HAP-1 (cell line): ENCODE data around the gene RASIP1.
"Not testable (repeated sequence)": the region's sequence is repeated elsewhere in the genome, so short reads cannot be mapped to it uniquely, and the experiment has no call there.

Experiments
- DNase-seq, 2 experiments: peaks; one replicate each; pipeline ENCODE4 v3.0.0-alpha.2; 2016 to 2020; ENCODE audit warnings: low spot score in 2 of 2
- H3K27me3 ChIP-seq: fragments of 250-450 bp; sonication (Bioruptor Pico); 2 replicates; pipeline ENCODE4 v1.5.1; 2020; ENCODE audit warnings: low read depth, mild to moderate bottlenecking, moderate library complexity
- H3K36me3 ChIP-seq: fragments of 250-450 bp; sonication (Bioruptor Pico); replicated peaks from 2 replicates; pipeline ENCODE4 v1.5.1; 2020; ENCODE audit warnings: mild to moderate bottlenecking
- H3K4me1 ChIP-seq: fragments of 250-450 bp; sonication (Bioruptor Pico); 2 replicates; pipeline ENCODE4 v1.5.1; 2020; ENCODE audit warnings: mild to moderate bottlenecking
- H3K4me3 ChIP-seq: fragments of 250-450 bp; sonication (Bioruptor Pico); 2 replicates; pipeline ENCODE4 v1.5.1; 2020; ENCODE audit warnings: mild to moderate bottlenecking, moderate library complexity
- H3K9me3 ChIP-seq: fragments of 250-450 bp; sonication (Bioruptor Pico); 2 replicates; pipeline ENCODE4 v1.5.1; 2020; ENCODE audit warnings: mild to moderate bottlenecking, moderate library complexity
- in situ Hi-C: fragments of 300-500 bp; cut with MboI; formaldehyde crosslinking; loops from 3 replicates; pipeline ENCODE4 v1.14.3; 2020; ENCODE audit warnings: low sequenced_read_pairs, inconsistent platforms, mixed read lengths

The RASIP1 gene

DNA sequence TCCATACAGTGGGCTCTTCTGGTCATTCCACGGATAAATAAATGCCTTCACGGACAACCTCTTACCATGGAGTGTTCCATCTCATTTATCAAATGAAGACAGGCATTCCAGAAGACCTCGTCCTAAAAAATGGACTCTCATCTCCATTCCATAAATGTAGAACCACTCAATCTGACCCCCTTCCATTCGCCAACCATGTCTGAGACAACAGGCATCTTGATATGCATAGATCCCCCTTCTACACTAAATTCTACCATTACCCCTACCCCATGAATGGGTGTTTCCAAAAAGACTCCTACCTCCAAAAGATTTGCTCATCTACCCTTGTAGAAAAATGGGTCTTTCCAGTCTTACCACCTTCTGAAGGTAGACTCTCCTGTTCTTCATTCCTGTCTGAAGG is 9.0 kb downstream of the RASIP1 start:
- DNase-seq = no peak
- no peaks in the 10 kb centered on the region for H3K4me1 ChIP-seq
- in situ Hi-C loops = no loop called here
- no peaks in the 10 kb centered on the region for H3K36me3 ChIP-seq
- H3K4me3 ChIP-seq = no peak overlapping the region
- H3K27me3 ChIP-seq = no peaks in the 10 kb centered on the region
- no peaks in the 10 kb centered on the region for H3K9me3 ChIP-seq

DNA sequence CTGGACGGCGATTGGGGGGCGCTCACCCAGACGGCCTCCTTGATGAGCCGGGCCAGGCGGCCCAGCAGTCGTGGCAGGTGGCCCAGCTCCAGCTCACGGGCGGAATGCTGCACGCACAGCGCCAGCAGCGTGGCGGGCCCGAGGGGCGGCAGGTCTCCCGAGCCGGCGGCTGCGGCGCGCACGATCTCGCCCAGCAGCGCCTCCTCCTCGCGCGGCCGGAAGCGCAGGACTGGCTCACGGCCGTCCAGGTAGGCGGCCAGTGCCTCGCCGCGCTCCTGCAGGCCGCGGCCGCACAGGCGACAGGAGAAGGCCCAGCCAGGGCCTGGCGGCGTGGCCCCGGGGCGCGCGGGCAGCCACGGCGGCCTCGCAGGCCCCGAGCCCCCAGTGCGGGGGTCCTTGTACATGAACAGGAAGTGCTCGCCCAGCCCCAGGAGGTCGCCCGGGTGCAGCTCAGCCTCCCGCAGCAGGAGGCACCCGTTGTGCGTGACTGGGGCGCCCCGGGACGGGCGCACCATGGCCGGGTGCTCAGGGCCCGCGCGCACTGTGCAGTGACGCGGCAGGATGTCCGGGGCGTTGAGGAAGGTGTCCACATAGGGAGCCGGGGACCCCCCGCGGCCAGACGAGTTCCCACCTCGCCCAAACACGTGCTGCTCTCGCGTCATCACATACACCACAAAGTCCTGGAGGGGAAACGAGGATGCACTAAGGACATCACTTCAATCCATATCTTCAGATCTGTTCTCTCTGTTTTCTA is 11.3 kb downstream of the RASIP1 start:
- H3K4me3 ChIP-seq = no peak overlapping the region
- in situ Hi-C loops = no loop called here
- no peaks in the 10 kb centered on the region for H3K27me3 ChIP-seq
- no peak for DNase-seq
- H3K36me3 ChIP-seq = no peaks in the 10 kb centered on the region
- peaks cover 9% of the 10 kb centered on the region for H3K4me1 ChIP-seq
- no peaks in the 10 kb centered on the region for H3K9me3 ChIP-seq

DNA sequence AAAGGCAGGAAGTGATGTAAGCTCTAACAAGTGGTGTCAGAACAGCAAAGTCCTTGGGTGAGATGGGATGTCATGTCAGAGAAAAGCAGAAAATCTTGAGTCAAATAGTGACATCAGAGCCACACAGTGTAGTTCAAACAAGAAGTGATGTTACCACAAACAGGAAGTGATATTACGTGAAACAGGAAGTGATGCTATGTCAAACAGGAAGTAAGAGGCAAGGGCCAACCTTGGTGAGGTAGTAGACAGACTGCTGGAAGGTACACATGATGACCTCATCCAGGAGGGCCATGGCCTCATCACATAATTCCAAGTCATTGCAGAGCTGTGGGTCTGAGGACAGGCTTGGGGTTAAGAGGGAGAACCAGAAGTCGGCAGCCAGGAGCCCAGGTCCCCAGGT is 13.9 kb downstream of the RASIP1 start:
- in situ Hi-C loops = no loop called here
- no peak overlapping the region for H3K4me3 ChIP-seq
- no peaks in the 10 kb centered on the region for H3K36me3 ChIP-seq
- DNase-seq = no peak
- no peaks in the 10 kb centered on the region for H3K9me3 ChIP-seq
- H3K4me1 ChIP-seq = peaks cover 9% of the 10 kb centered on the region
- no peaks in the 10 kb centered on the region for H3K27me3 ChIP-seq

DNA sequence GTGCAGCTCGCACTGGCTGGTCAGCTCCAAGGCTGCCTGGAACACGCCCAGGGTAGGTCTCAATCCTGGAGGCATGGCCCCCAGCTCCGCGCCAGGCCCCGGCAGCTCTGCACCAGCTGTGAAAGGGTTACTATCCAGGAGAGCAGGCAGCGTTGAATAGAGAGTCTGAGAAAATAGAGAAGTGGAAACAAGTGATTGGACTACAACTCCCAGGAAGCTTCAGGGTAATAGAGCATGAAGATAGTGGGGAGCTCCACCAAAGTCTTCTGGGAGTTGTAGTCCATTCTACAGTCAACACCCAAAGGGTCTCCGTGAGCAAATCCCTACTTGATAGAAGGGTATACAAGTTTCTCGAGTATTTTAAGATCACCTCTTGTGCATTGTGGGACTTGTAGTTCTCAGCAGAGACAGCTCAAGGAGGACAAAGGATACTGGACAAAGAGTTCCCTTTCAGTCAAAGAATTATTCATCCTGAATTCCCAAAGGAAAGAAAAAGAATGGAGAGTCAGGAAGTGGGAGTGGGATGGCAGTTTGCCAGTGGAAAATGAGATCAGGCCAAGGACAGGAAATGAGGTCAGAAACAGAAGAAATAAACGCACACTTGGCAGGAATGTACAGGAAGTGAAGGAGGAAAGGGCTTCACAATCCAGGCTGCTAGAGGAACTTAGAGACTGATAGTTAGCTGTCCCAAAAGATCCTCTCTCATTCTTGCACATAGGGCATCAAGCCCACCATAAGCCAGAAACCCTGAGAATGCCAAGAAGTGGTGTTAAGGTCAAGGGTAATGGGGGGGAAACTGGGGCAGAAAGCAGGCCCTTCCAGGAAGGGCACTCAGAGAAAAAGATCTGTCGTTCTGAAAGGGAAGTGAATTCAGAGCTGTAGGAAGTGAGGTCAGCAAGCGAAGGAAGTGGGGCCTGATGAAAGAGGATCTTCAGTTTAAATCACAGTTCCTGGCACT is 15.3 kb downstream of the RASIP1 start:
- H3K4me3 ChIP-seq = no peak overlapping the region
- in situ Hi-C loops = no loop called here
- no peaks in the 10 kb centered on the region for H3K36me3 ChIP-seq
- no peaks in the 10 kb centered on the region for H3K27me3 ChIP-seq
- H3K9me3 ChIP-seq = no peaks in the 10 kb centered on the region
- DNase-seq = peak; percentile 87 to 89
- peaks cover 13% of the 10 kb centered on the region for H3K4me1 ChIP-seq

DNA sequence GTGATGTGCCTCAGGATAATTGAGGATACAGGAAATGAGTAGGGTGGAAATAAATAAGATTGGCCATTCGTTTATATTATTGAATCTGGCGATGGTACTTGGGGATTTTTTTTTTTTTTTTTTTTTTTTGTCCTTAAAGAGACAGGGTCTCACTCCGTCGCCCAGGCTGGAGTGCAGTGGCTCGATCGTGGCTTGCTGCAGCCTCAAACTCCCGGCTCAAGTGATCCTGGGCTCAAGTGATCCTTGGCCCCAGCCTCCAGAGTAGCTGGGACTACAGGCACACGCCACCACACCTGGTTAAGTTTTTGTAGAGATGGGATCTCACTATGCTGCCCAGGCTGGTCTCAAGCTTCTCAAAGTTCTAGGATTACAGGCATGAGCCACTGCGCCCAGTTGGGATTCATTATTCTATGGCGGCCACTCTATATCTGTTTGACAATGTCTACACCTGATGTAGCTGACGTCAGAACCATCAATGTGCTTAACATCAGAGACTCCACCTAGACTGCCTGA is 18.2 kb downstream of the RASIP1 start:
- no peak for DNase-seq
- no peak overlapping the region for H3K4me3 ChIP-seq
- H3K4me1 ChIP-seq = peaks cover 15% of the 10 kb centered on the region

DNA sequence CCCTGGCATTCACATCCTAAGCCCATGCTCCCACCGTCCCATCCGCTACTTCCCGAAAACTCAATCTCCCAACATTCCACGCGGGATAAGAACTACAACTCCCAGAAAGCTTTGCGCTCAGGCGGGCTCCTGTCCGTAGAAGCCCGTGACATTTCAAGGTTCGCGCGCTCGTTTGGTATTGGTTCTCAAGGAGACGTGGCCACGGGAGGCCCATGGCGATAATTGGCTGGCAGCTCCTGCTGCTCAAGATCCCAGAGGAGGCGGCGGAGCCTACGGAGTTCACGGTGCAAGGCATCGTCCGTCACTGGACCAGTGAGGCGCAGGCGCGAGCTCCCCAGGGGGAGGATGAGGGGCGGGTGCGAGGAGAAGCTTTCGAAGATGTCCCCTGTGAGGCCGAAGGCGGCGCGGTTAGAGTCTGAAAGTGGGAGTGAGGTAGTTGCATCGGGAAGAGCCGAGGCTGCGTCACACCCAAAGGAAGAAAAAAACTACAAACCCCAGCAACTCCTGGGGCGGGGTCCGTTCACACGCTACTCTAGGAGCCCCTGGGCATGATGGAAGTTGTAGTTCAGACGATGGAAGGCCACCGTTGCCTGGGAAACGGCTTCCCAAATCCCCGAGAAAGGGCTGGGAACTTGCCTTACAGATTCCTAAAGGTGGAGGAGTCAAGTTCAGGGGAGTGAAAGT is 19.7 kb downstream of the RASIP1 start:
- Histone ChIP-seq H3K4me3 (peak overlapping the region; percentile 56), H3K36me3 (no peaks in the 10 kb centered on the region), H3K27me3 (no peaks in the 10 kb centered on the region), H3K4me1 (peaks cover 15% of the 10 kb centered on the region), H3K9me3 (no peaks in the 10 kb centered on the region)
- peak; percentile 98 to 99 for DNase-seq
- in situ Hi-C loops = no loop called here

More for the DNA sequence above, 18.2 kb downstream of the RASIP1 start:
- in situ Hi-C loops = no loop called here
- Histone ChIP-seq H3K27me3 (no peaks in the 10 kb centered on the region), H3K9me3 (no peaks in the 10 kb centered on the region), H3K36me3 (no peaks in the 10 kb centered on the region)

DNA sequence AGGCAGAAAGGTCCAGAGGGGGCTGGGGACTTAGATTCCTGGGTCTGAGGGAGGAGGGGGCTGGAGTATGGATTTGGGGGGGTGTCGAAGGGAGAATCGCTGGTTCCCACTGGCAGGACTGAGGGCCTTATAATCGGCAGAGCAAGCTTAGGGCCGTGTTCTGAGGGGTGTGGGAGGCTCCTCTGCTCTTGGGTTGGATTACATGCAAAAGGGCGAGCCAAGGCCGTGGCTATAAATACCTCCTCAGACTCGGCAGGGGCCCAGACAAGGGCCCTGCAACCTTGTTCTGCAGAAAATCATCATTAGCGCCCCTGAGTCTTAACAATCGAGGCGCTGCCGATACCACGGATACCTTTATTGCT is 20.2 kb downstream of the RASIP1 start:
- H3K9me3 ChIP-seq = no peaks in the 10 kb centered on the region
- peaks cover 13% of the 10 kb centered on the region for H3K4me1 ChIP-seq
- in situ Hi-C loops = no loop called here
- peak overlapping the region; percentile 56 for H3K4me3 ChIP-seq
- DNase-seq = no peak
- no peaks in the 10 kb centered on the region for H3K27me3 ChIP-seq
- no peaks in the 10 kb centered on the region for H3K36me3 ChIP-seq

DNA sequence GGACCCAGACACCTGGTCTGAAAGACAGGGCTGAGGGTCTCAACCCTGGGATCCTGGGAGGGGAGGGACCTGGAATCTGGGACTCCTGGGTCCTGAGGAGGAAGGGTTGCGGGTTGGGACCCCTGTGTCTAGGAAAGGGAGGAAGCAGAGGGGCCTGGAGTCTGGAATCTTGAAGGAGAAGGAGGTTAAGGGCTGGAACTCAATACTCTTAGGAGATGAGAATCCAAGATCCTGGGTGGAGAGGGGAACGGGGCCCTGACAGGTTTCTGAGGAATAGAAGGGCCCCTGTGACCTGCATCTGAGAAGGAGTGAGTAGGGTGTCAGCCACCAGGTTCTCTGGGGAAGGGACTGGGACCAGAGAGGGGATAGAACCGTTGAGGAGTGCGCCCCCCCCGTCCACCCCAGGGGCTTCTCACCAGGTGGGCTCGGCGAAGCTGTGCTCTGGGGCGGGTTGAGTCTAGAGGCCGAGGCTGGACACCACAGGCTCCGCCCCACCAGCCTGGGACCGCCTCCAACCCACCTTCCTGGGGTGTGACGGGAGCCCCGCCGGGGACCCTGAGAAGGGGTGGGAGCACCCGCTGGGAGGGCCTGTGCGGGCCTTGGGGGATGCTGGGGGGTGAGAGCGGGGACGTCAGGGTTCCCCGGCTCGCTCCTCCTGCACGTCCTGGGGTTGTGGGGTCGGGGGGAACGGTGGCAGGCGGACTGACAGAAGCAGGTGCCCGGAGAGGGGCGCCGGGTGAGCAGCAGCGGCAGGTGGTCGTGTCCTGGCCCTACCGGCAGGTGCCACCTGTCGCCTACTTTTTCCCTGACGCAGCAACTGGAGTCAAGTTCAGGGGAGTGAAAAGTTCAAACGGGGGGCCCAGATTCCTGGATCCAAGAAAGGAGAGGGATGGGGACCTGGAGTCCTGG is 20.9 kb downstream of the RASIP1 start, which contains the start of gene MAMSTR:
Gene MAMSTR (minus strand): TSS at position 463 of the 909 bp plus-strand sequence. CDS start 694 bp downstream, outside the sequence.
- in situ Hi-C loops = no loop called here
- no peaks in the 10 kb centered on the region for H3K27me3 ChIP-seq
- H3K36me3 ChIP-seq = no peaks in the 10 kb centered on the region
- H3K9me3 ChIP-seq = no peaks in the 10 kb centered on the region; the same call in 1 of the 2 replicates
- DNase-seq = peak in 1 of 2 experiments; percentile 21
- peaks cover 15% of the 10 kb centered on the region for H3K4me1 ChIP-seq
- H3K4me3 ChIP-seq = peak within 1 kb of the TSS; percentile 56

DNA sequence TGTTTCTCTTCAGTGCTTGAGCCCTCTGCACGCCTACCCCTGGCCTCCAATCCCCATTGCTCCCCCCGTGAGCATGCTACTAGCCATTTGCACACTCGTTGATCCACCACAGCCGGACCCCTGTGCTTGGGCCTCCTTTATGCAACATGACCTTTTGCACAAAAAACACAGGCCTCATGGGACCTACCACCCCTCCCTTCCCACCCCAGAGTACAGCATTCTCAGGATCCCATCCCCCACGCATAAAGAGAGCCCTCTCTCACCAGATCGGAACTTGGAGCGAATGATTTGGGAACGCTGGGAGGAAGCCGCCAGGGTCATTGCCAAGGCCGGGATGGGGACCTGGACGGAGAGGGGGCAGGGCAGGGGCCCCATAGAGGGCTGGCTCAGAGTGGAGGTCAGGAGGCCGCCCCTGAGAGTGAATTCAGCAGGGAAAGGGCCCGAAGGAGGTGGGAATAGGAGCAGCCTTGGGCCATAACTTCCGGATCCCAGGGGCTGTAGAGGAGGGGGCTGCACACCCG is 21.6 kb downstream of the RASIP1 start:
- no peak overlapping the region for H3K4me3 ChIP-seq
- H3K27me3 ChIP-seq = no peaks in the 10 kb centered on the region
- in situ Hi-C loops = no loop called here
- H3K9me3 ChIP-seq = no peaks in the 10 kb centered on the region; the same call in 1 of the 2 replicates
- DNase-seq = peak in 1 of 2 experiments; percentile 31
- H3K4me1 ChIP-seq = peaks cover 15% of the 10 kb centered on the region
- H3K36me3 ChIP-seq = no peaks in the 10 kb centered on the region; the same call in 1 of the 2 replicates

DNA sequence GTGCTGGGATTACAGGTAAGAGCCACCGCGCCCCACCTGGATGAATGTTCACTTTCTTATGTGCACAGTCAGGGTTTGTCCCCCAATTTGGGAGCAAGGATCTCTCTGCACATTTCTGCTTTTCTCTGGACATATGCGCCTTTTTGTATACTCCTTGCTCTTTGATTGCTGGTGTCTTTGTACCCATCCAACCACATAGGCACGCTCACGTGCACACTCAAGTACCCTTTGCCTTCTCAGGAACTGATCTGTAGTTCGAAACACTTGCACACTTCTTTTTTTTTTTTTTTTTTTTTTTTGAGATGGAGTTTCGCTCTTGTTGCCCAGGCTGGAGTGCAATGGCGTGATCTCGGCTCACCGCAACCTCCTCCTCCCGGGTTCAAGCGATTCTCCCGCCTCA is 22.3 kb downstream of the RASIP1 start:
- H3K9me3 ChIP-seq, H3K27me3 ChIP-seq, in situ Hi-C loops, H3K4me3 ChIP-seq, H3K36me3 ChIP-seq, DNase-seq: not testable (repeated sequence)
- peaks cover 18% of the 10 kb centered on the region for H3K4me1 ChIP-seq

DNA sequence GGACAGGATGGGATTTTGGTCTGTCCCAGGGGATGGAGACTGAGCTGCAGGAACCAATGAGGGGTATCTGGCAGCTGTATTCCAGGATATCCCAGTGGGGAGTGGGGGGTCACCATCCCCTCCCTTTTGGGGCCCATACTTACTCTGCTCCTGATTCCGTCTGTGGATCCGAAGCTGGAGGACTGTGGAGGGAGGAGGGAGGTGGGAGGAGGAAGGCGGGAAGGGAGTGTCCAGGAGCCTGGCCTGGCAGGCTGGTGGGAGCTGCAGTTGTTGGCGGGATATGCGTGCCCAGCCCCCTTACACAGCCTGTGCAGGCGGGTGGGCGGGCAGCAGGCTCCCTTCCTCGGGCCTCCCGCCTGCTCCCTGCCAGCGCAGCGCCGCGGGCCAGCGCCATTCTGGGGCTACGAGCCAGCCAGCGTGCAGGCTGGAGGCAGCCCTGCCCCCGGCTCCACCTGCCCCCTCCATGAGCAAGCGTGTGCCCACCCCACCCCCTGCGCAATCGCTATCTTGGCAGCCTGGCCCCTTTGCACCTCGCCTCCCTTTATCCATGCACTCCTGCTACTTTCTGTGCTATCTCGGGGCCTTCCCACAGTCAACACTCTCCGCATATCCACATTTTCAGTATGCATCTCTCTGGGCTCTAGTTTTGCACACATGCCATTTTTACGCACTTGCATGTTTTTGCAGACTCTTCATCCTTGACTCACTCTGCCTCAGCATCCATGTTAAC is 23.7 kb downstream of the RASIP1 start:
- no peaks in the 10 kb centered on the region for H3K27me3 ChIP-seq
- no peaks in the 10 kb centered on the region; the same call in 1 of the 2 replicates for H3K36me3 ChIP-seq
- in situ Hi-C loops = no loop called here
- DNase-seq = peak in 1 of 2 experiments; percentile 38
- peaks cover 22% of the 10 kb centered on the region for H3K4me1 ChIP-seq
- no peaks in the 10 kb centered on the region; the same call in 1 of the 2 replicates for H3K9me3 ChIP-seq
- H3K4me3 ChIP-seq = no peak overlapping the region

DNA sequence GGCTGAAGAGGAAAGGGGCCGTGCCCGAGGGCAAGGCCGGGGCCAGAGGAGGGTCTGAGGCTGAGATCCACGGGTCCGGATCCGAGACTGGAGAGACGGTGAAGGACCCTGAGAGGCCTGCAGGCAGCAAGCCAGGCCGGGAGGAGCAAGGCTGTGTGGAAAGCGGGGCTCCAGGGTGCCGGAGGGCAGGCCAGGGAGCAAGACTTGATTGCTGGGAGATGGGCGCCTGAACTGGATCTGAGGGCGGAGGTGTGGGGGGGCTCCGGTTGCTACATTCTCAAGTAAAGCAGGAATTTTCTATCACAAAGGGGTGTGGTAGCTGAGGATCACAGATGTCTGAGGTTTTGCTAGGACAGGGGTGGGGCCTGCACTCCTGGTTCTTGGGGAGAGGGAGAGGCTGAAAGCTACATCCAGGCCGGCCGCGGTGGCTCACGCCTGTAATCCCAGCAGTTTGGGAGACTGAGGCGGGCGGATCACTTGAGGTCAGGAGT is 24.7 kb downstream of the RASIP1 start:
- Histone ChIP-seq H3K27me3 (no peaks in the 10 kb centered on the region), H3K4me3 (no peak overlapping the region)

More for the DNA sequence above, 24.7 kb downstream of the RASIP1 start:
- no peaks in the 10 kb centered on the region; the same call in 1 of the 2 replicates for H3K36me3 ChIP-seq
- H3K4me1 ChIP-seq = peaks cover 22% of the 10 kb centered on the region
- in situ Hi-C loops = no loop called here
- no peaks in the 10 kb centered on the region; the same call in 1 of the 2 replicates for H3K9me3 ChIP-seq
- no peak for DNase-seq
